KOPT-K1 (cell line): ENCODE data around the gene EXOC6B.

Experiments
- H3K27ac ChIP-seq: fragments of 200-600 bp; sonication (generic); 2 replicates; pipeline ENCODE4 v1.5.1; 2016; ENCODE audit warnings: antibody characterized with exemption, mild to moderate bottlenecking, low read depth, low read length; ENCODE audit not compliant: poor library complexity, severe bottlenecking
- H3K36me3 ChIP-seq: fragments of 200-600 bp; sonication (generic); 2 replicates; pipeline ENCODE4 v1.5.1; 2017; ENCODE audit warnings: antibody characterized with exemption, mild to moderate bottlenecking, low read length, moderate library complexity; ENCODE audit not compliant: insufficient read depth
- H3K9me3 ChIP-seq: fragments of 200-600 bp; sonication (generic); 2 replicates; pipeline ENCODE4 v1.5.1; 2017; ENCODE audit warnings: antibody characterized with exemption, low read length, mild to moderate bottlenecking; ENCODE audit not compliant: insufficient read depth, poor library complexity, severe bottlenecking

Gene EXOC6B

DNA sequence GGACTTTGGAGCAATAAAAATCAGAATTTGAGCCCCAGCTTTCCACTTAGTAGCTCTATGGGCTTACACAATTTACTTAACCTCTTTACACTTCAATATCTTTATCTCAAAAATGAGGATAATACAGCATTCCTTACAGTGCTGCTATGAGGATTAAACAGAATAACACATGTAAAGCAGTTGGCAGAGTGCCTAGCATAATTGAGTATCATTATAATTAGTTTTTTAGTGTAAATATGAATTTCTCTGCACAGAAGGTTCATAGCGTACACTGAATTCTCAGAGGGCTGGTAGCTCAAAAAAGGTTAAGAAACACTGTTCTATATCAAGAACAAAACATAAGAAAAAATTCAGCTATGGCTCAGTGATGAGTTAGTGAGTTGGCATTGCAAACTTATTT is 487.8 kb downstream of the EXOC6B start:
- H3K36me3 ChIP-seq = no peaks in the 10 kb centered on the region
- no peak overlapping the region for H3K27ac ChIP-seq
- H3K9me3 ChIP-seq = no peaks in the 10 kb centered on the region

DNA sequence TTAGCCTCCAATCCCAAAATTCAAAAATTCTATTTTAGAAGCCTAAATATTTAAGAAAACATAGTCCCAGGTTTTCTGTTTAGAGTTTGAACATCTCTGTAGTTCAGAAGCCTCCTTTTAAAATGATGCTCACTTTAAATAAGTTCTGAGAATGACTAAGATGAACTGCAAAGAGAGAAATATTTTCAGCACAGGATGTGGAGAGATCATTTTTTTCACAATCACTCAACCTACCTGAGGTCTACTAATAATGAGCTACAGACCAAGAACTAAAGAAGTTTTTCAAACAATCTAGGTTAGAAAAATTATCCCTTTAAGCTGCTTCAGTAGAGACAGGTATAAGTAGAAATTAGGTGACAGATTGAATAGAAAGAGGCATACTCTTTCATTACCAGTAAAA is 493.1 kb downstream of the EXOC6B start:
- no peaks in the 10 kb centered on the region for H3K9me3 ChIP-seq
- no peak overlapping the region for H3K27ac ChIP-seq
- H3K36me3 ChIP-seq = no peaks in the 10 kb centered on the region

DNA sequence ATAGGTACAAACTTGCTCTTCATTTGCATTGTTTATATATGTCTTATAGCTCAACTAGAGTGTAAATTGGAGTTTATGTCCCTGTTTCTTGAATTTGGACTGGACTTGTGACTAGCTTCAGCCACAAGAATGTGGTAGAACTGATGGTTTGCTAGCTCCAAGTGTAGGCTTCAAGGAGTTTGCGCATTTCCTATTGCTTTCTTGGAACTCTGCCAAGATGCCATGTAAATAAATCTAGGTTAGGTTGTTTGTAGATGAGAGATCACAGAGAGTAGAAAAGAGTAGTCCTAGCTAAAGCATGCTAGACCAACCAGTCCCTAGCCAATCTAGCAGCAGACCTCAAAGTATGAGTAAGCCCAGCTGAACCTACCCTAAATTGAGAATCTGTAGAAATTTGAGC is 495.2 kb downstream of the EXOC6B start:
- no peak overlapping the region for H3K27ac ChIP-seq
- no peaks in the 10 kb centered on the region for H3K9me3 ChIP-seq
- no peaks in the 10 kb centered on the region for H3K36me3 ChIP-seq

DNA sequence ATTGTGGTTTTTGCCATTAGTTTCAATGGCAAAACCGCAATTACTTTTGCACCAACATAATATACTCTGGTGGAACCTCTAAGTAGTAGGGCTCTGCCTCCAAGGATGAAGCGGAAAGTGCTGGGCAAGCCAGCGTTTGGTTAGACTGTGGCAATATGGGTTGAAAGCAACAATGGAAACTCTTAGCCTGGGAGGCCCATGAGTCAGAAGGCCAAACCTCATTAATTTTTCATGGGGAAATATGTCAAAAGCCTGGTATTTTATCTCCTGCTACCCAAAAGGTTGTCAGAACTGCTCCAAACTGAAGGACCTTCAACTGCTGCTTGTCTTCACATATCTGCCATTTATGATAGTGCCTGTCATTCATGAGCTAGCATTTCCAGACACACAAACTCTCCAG is 499.1 kb downstream of the EXOC6B start:
- no peaks in the 10 kb centered on the region for H3K9me3 ChIP-seq
- H3K36me3 ChIP-seq = no peaks in the 10 kb centered on the region
- H3K27ac ChIP-seq = no peak overlapping the region

DNA sequence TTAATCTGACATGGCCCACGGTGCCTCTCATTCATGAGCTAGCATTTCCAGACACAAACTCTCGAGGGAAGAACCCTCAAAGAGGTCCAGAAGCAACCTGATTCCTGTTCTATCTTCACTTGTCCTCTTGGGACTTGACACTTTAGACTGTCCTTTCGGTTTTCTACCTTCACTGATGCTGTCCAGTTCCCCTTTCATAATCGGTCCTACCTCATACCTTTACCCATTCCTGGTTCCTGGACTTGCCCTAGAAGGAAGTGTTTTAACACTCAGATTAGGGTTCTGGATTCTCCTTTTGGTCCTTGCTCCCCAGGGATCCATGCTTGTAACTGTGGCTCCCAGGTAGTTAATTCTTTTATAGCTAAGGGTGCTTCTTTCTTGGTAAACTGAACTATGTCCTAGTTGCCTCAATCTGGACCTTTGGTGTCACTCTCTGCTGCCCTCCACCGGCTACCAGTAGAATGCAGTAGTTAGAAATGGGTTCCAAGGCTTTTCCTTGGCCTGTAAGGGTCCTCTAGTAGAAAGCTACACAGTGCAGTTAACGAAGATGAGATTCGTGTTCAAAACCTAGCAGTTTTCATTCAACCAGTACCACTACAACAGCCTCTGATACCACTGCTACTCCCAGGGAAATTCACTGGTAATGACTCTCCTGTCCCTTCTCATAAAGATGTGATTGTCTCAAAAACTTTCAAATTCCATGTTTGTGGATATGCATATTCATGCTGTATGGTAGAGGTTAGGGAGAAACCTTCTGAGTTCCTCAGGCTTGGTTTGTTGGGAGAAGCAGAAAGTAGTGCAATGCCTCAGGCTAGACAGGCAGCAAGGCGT is 500.0 kb downstream of the EXOC6B start:
- H3K9me3 ChIP-seq = no peaks in the 10 kb centered on the region
- H3K27ac ChIP-seq = no peak overlapping the region
- no peaks in the 10 kb centered on the region for H3K36me3 ChIP-seq

DNA sequence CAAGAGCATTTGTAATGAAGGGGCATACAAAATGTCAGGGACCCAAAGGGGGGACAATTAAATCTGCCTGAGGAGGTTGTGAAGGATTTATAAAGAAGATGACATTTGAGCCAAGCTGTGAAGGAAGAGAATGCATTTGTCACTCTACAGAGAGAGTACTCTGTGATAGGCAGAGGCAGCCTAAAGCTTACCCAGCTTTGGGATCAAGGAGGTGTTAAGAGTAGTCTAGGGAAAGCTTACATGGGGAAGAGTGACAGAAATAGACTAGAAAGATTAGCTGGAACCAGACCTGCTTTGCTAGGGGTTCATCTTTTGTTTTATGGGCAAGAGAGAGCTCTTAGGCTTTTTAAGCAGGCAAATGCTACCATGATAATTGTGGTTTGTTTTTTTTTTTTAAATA is 509.1 kb downstream of the EXOC6B start:
- no peaks in the 10 kb centered on the region for H3K36me3 ChIP-seq
- no peak overlapping the region for H3K27ac ChIP-seq
- no peaks in the 10 kb centered on the region for H3K9me3 ChIP-seq

DNA sequence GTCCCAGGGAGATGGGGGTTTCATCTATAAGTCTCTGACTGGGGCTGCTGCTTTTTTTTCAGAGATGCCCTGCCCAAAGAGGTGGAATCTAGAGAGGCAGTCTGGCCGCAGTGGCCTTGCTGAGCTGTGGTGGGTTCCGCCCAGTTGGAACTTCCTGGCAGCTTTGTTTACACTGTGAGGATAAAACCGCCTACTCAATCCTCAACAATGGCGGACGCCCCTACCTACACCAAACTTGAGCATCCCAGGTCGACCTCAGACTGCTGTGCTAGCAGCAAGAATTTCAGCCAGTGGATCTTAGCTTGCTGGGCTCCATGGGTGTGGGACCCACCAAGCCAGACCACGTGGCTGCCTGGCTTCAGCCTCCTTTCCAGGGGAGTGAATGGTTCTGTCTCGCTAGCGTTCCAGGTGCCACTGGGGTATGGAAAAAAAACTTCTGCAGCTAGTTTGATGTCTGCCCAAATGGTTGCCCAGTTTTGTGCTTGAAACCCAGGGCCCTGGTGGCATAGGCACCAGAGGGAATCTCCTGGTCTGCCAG is 525.6 kb downstream of the EXOC6B start:
- H3K9me3 ChIP-seq = no peaks in the 10 kb centered on the region
- no peak overlapping the region for H3K27ac ChIP-seq
- H3K36me3 ChIP-seq = no peaks in the 10 kb centered on the region

DNA sequence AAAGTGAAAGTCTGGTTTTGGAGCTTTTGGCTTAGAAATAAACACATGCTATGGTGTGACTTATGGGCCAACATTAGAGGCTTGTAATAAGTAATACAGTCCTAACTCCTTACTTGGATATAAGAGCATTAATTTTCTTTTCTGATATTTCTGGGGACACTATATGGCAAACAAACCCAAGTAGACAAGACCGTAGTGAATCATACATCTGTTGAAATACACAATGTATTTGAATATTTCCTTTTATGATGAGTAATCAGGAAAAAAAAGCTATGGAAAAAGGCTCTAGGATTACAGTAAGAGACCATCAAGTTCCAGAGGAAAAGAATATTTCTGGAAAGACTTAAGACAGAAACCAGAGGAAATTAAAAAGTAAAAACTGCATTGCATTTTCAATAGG is 532.2 kb downstream of the EXOC6B start:
- Histone ChIP-seq H3K27ac (no peak overlapping the region), H3K36me3 (no peaks in the 10 kb centered on the region), H3K9me3 (no peaks in the 10 kb centered on the region)

DNA sequence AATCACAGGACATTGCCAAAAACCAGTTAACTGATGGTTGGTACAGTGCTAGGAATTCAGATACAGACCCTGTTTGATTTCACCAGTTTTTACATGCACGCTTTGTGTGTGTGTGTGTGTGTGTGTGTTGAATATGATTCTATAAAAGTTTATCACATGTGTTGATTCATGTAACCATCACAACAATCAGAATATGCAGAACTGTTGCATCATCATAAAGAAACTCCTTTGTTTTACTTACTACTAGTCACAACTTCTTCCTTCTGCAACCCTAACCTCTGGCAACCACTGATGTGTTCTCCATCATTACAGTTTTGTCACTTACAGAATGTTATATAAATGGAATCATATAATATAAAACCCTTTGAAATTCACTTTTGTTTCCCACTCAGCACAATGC is 533.4 kb downstream of the EXOC6B start:
- no peaks in the 10 kb centered on the region for H3K36me3 ChIP-seq
- no peak overlapping the region for H3K27ac ChIP-seq

DNA sequence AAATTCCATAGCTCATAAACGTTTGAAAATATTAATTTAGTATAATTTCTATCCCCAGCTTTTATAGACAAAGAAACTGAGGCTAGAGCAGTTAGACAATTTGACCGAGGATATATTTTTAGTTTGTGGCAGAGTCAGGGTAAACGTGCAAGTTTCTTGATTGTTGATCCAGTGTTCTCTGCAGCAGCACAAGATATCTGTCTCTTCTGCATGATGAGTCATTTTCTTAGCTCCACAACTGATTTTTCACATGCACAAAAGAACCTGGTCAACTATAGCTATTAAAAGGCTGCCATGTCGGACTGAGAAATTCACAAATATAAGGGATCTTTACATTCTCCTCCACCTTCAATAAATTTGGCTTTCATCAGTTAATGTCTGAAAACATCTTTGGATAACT is 534.8 kb downstream of the EXOC6B start:
- Histone ChIP-seq H3K27ac (no peak overlapping the region), H3K36me3 (no peaks in the 10 kb centered on the region), H3K9me3 (no peaks in the 10 kb centered on the region)

More for the DNA sequence above, 533.4 kb downstream of the EXOC6B start:
- H3K9me3 ChIP-seq = no peaks in the 10 kb centered on the region

DNA sequence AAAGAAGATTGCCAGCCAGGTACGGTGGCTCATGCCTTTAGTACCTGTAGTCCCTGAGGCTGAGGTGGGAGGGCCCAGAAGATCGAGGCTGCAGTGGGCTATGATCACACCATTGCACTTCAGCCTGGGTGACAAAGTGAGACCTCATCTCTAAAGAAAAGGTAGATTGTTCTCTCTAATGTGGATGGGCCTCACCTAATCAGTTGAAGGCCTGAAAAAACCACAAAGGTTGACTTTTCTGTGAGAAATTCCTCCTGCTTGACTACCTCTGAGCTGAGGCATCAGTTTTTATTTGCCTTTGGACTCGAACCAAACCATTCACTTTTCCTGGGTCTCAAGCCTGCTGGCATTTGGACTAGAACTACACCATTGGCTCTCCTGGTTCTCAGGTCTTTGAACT is 536.1 kb downstream of the EXOC6B start:
- H3K27ac ChIP-seq = no peak overlapping the region
- H3K9me3 ChIP-seq = no peaks in the 10 kb centered on the region

DNA sequence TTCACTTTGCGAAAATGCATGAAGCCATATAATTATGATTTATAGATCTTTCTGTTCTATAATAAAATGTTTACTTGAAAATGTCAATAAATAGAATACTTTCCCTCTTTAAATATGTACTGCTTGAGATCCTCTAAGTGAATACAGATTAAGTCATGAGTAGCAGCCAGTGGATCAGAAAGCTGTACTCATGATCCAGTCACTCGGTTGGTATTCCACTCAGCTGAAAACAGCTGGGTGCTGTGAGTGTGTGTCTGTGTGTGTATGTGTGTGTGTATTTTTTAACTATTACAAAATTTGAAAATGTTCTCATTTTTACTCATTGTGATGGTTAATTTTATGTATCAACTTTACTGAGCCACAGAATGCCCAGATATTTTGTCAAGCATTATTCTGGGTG is 536.5 kb downstream of the EXOC6B start:
- H3K27ac ChIP-seq = no peak overlapping the region
- no peaks in the 10 kb centered on the region for H3K9me3 ChIP-seq
- no peaks in the 10 kb centered on the region for H3K36me3 ChIP-seq

More for the DNA sequence above, 536.1 kb downstream of the EXOC6B start:
- H3K36me3 ChIP-seq = no peaks in the 10 kb centered on the region

DNA sequence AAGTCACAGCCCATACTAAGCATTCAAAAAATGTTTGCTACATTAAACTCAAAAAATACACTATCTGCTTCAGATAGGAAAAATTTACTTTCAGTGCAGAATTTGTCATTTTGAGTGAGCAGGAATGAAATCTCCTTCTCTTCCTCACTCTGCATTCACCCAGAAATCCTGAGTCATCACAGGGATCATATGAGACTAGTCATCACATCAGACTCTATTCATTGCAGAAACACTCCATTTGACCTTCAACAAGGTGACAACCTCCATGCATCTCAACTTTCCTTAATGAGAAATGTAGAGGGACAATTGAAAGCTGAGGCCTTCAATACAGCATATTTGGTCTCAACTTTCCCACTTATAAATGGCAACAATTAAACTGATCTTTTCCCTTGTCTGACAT is 547.8 kb downstream of the EXOC6B start:
- H3K36me3 ChIP-seq = no peaks in the 10 kb centered on the region
- H3K27ac ChIP-seq = no peak overlapping the region
- H3K9me3 ChIP-seq = no peaks in the 10 kb centered on the region

DNA sequence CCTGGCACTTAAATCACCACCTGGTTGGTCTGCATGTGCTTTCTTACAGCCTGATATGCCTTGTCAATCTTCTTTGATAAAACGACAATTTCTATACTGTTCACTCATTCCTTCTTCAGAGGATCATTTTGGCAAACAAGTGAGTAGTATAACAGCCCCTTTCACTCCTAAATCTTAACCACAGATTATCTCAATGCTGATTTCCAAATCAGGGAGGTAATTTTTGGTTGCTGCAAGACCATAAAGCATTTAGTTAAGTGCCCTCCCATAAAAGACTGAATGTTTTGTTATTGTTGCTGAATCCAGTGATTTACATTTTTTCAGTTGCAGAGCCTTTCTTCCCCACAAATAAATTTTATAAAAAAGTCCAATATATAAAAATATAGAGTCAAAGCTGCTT is 549.0 kb downstream of the EXOC6B start:
- no peaks in the 10 kb centered on the region for H3K36me3 ChIP-seq
- no peak overlapping the region for H3K27ac ChIP-seq
- H3K9me3 ChIP-seq = no peaks in the 10 kb centered on the region

DNA sequence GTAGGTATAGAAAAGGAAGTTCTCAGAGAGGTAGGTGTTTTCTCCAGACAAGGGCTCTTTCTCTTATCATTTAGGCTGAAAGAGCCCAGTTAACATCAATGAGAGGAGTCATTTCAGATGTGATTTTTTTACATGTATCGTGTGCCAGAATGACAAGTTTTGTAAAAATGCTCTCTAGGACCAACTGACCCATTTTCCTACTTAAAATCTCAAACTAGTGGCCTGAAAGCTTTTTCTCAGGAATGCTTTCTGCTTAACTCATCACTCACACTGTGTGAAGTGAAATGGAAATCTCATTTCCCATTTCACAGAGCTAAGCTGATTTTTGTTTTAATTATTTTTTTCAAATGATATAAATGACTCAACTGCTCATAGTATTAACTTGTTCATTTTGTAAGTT is 549.5 kb downstream of the EXOC6B start:
- Histone ChIP-seq H3K9me3 (no peaks in the 10 kb centered on the region), H3K36me3 (no peaks in the 10 kb centered on the region), H3K27ac (no peak overlapping the region)

DNA sequence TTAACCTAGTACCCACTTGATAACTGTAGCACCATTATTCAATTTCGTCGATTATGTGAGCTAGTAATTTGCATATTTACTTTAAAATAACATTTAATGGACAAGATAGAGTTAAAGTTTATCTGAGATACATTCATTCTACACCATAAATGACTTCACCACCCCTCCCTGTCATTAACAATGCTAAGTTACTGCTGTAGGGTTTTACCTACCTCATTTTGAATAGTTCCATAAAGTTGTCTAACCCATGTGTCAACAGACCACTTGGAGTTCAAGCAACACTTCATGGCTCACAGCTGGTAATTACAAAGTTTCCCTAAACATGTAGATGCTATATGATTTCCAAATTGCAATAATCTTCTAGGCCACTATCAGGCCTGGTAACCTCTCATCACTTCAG is 550.7 kb downstream of the EXOC6B start:
- no peak overlapping the region for H3K27ac ChIP-seq
- no peaks in the 10 kb centered on the region for H3K9me3 ChIP-seq
- no peaks in the 10 kb centered on the region for H3K36me3 ChIP-seq
